Ovary (tissue), 9 donors: ENCODE results near the gene SFTPA2. TPM values are rescaled to one million over a fixed set of nuclear protein-coding genes. Genes with fewer than 3 reads are reported as not detected.

Experiments
- polyA plus RNA-seq, 2 donors: library from polyadenylated mRNA; stranded (reverse); fragments of 200-250 nt in 1 of 2; fragments of 350-450 nt in 1 of 2; fragmentation: Illumina TruSeq in 1 of 2; extraction: RNeasy Lipid Tissue Mini Kit (QIAGEN cat#74804) in 1 of 2; gene quantifications; one replicate each; pipeline ENCODE4 v1.2.3, GENCODE V29; 2013 to 2014
- small RNA-seq: library from RNA; depleted of rRNA; stranded (forward); fragments of <200 nt; gene quantifications from one replicate; pipeline ENCODE3, GENCODE V24; 2016
- total RNA-seq, 7 donors: library from RNA; depleted of rRNA in 2 of 7; stranded (reverse); fragments of >200 nt in 2 of 7; fragmentation: NEBNext Ultra II Directional in 3 of 7; extraction: Animal tissue kit (Norgen Biotek cat#: 25700) in 3 of 7; gene quantifications; one replicate each; pipeline versions ENCODE4 v1.1.0 to v1.2.4, GENCODE V29; 2016 to 2023
- donor health status: DM: no; HTN: no; CAD: no; lungs with moderate emphysema.
- donor health status: DM: no; HTN: no; CAD: no.
- donor health status: Bipolar disorder and iron deficiency.
- donor health status: DM: yes; HTN: yes; CAD: no.
- donor health status: DM: no; HTN: no; CAD: no.
- donor health status: DM: yes; HTN: yes; CAD: no.

SFTPA2 gene
- total and polyA plus RNA-seq, 9 donors: 0.04 to 9.1 (median 0.48) TPM; not detected in 2

Small RNA genes within 50 kb of the gene (small RNA-seq; reads per million reads assigned to genes)
- gene BX248123.2 (not detected), gene RPS12P18 (not detected)

Other genes with a start within 250 kb of the SFTPA2 start
- 10 to 100 TPM; 15.5 to 39.2 (median 32.3) TPM for gene PPIF, start 212.9 kb downstream of the SFTPA2 start, total RNA-seq
- gene PPIF, start 212.9 kb downstream of the SFTPA2 start, polyA plus RNA-seq: 10 to 100 TPM; 18.3 to 64.3 TPM
- gene ZCCHC24, start 114.8 kb downstream of the SFTPA2 start, total RNA-seq: 10 to 100 TPM; 21.6 to 92.1 (median 72.0) TPM
- gene ZCCHC24, start 114.8 kb downstream of the SFTPA2 start, polyA plus RNA-seq: 10 to 100 TPM; 33.5 to 35.9 TPM
- under 1 TPM in 6 of 7 donors, not detected in 1; 0.10 to 0.72 (median 0.21) TPM for gene EIF5AL1, start 47.9 kb downstream of the SFTPA2 start, total RNA-seq
- under 1 TPM; 0.15 to 0.43 TPM for gene EIF5AL1, start 47.9 kb downstream of the SFTPA2 start, polyA plus RNA-seq
- 1 to 10 TPM in 2 of 7 donors, under 1 TPM in 3, not detected in 2; 0.40 to 6.6 (median 0.65) TPM for gene SFTPA1, start 50.5 kb upstream of the SFTPA2 start, total RNA-seq
- under 1 TPM in 1 of 2 donors, not detected in 1; 0.10 TPM for gene SFTPA1, start 50.5 kb upstream of the SFTPA2 start, polyA plus RNA-seq
- gene NUTM2B, start 142.8 kb upstream of the SFTPA2 start, total RNA-seq: 1 to 10 TPM in 5 of 7 donors, under 1 TPM in 2; 0.36 to 2.7 (median 1.2) TPM
- gene NUTM2B, start 142.8 kb upstream of the SFTPA2 start, polyA plus RNA-seq: 1 to 10 TPM in 1 of 2 donors, not detected in 1; 1.1 TPM